ENCODE results near the gene FNDC5. TPM values are rescaled to one million over a fixed set of nuclear protein-coding genes. Genes with fewer than 3 reads are reported as not detected.

Gene FNDC5
- 1.1 and 4.3 TPM in 2 replicates for total RNA-seq

GRCh38 chr1:32870615-32871363 lies at the start of gene FNDC5:
Gene FNDC5 (minus strand): TSS chr1:32870912.

GRCh38 chr1:32900956-32901822 lies 30.5 kb upstream of the FNDC5 start, which contains the start of gene TMEM54:
Gene TMEM54 (minus strand): TSS chr1:32901389. CDS start chr1:32901238, 151 bp downstream.

GRCh38 chr1:32886004-32886827 lies 15.5 kb upstream of the FNDC5 start, which contains the start of gene HPCA:
Gene HPCA (plus strand): TSS chr1:32886491. CDS start chr1:32888899, 2,408 bp downstream.

GRCh38 chr1:32817159-32817814 lies 53.4 kb downstream of the FNDC5 start, which contains the start of the genes S100PBP and YARS1:
Gene S100PBP (plus strand): TSS chr1:32817653. CDS start chr1:32826100, 8,447 bp downstream.
Gene YARS1 (minus strand): TSS chr1:32817358. CDS start chr1:32817244, 114 bp downstream.

Other genes with a start within 250 kb of the FNDC5 start
- 29.9 and 30.8 TPM in 2 replicates for gene ZBTB8OS, start 220.4 kb downstream of the FNDC5 start, total RNA-seq
- gene RBBP4, start 219.7 kb downstream of the FNDC5 start, total RNA-seq: 111 and 124 TPM in 2 replicates
- gene SYNC, start 168.1 kb downstream of the FNDC5 start, total RNA-seq: 201 and 220 TPM in 2 replicates
- 127 and 160 TPM in 2 replicates for gene YARS1, start 53.6 kb downstream of the FNDC5 start, total RNA-seq
- gene S100PBP, start 53.3 kb downstream of the FNDC5 start, total RNA-seq: 39.1 and 41.5 TPM in 2 replicates
- 0.16 and 0.49 TPM in 2 replicates for gene HPCA, start 15.6 kb upstream of the FNDC5 start, total RNA-seq
- gene TMEM54, start 30.5 kb upstream of the FNDC5 start, total RNA-seq: 12.9 and 13.6 TPM in 2 replicates
- 12.3 and 14.1 TPM in 2 replicates for gene RNF19B, start 93.9 kb upstream of the FNDC5 start, total RNA-seq
- 118 TPM in 2 replicates for gene AK2, start 166.0 kb upstream of the FNDC5 start, total RNA-seq
- 6.7 and 14.0 TPM in 2 replicates for gene AZIN2, start 210.2 kb upstream of the FNDC5 start, total RNA-seq